Hematopoietic multipotent progenitor cell (in vitro differentiated cells): ENCODE results near the gene ZNF593OS. TPM values are rescaled to one million over a fixed set of nuclear protein-coding genes. Genes with fewer than 3 reads are reported as not detected.

ENCODE experiments used
- DNase-seq, 3 donors: peaks; one replicate each; pipeline ENCODE4 v3.0.0-alpha.2; 2011 to 2015; ENCODE audit warnings: low read depth in 2 of 3, low spot score in 2 of 3
- total RNA-seq: library from RNA; depleted of rRNA; stranded (reverse); fragments of >200 nt; gene quantifications from one replicate; pipeline ENCODE4 v1.2.3, GENCODE V29; 2012

ZNF593OS gene
- total RNA-seq, 1 donor = not detected

- no peak for DNase-seq
Observed at GRCh38 chr1:26160527-26161414, 10.9 kb downstream of the ZNF593OS start.

- no peak for DNase-seq
Observed at GRCh38 chr1:26159743-26160039, 11.9 kb downstream of the ZNF593OS start.

- no peak for DNase-seq
Observed at GRCh38 chr1:26158908-26159742, 12.5 kb downstream of the ZNF593OS start, which contains the start of gene FAM110D. Gene FAM110D, plus strand, starts transcription at chr1:26159079. Its CDS starts 2,213 bp downstream, at chr1:26161292.

GRCh38 chr1:26158271-26158907 is 13.2 kb downstream of the ZNF593OS start:
- DNase-seq = no peak

- DNase-seq = peak in 1 of 3 donors; percentile 66
Observed at GRCh38 chr1:26156285-26157038, 15.2 kb downstream of the ZNF593OS start.

GRCh38 chr1:26155370-26156284 is 16.0 kb downstream of the ZNF593OS start:
- DNase-seq = no peak

- DNase-seq = no peak
Observed at GRCh38 chr1:26154750-26155149, 16.9 kb downstream of the ZNF593OS start.

- DNase-seq = no peak
Observed at GRCh38 chr1:26153966-26154532, 17.6 kb downstream of the ZNF593OS start.

GRCh38 chr1:26148887-26149286 is 22.7 kb downstream of the ZNF593OS start:
- DNase-seq = no peak

- DNase-seq = no peak
Observed at GRCh38 chr1:26145960-26146294, 25.7 kb downstream of the ZNF593OS start.

GRCh38 chr1:26145041-26145959 is 26.3 kb downstream of the ZNF593OS start:
- peak; percentile 57 to 83 (median 73) for DNase-seq

- peak in 1 of 3 donors; percentile 40 for DNase-seq
Observed at GRCh38 chr1:26142159-26142558, 29.5 kb downstream of the ZNF593OS start.

- DNase-seq = no peak
Observed at GRCh38 chr1:26138974-26139558, 32.6 kb downstream of the ZNF593OS start.

- DNase-seq = no peak
Observed at GRCh38 chr1:26134466-26134865, 37.2 kb downstream of the ZNF593OS start.

- no peak for DNase-seq
Observed at GRCh38 chr1:26132834-26133167, 38.8 kb downstream of the ZNF593OS start.

GRCh38 chr1:26132128-26132833 is 39.4 kb downstream of the ZNF593OS start:
- peak in 1 of 3 donors; percentile 51 for DNase-seq

GRCh38 chr1:26130695-26131094 is 40.9 kb downstream of the ZNF593OS start:
- DNase-seq = no peak
